H1 (cell line): ENCODE data around the gene WNT11. TPM values are rescaled to one million over a fixed set of nuclear protein-coding genes. Genes with fewer than 3 reads are reported as not detected.
A peak's percentile ranks its signal among the peaks of the same experiment; 100 is the strongest.

Experiments used
- CTCF ChIA-PET: fragments of 300-600 bp; sonication (Branson Sonifier 250); formaldehyde crosslinking; loops from one replicate; lab custom pipeline; 2021; ENCODE audit not compliant: partially characterized antibody; lab: Charles Lee
- POLR2A ChIA-PET: fragments of 300-600 bp; sonication (Branson Sonifier 250); formaldehyde crosslinking; loops from one replicate; lab custom pipeline; 2021; ENCODE audit warnings: inconsistent platforms; ENCODE audit not compliant: partially characterized antibody; lab: Charles Lee
- DNase-seq, 2 experiments: peaks; one replicate each; pipeline versions ENCODE4 v3.0.0 to v3.0.0-alpha.2; 2010 to 2022; ENCODE audit warnings: low spot score in 2 of 2, low read depth in 1 of 2, mixed read lengths in 1 of 2
- FAIRE-seq: peaks from 2 replicates; lab custom pipeline; 2011; peaks lifted over from hg19 to GRCh38; lab: Jason Lieb, UNC
- H2AFZ ChIP-seq: 2 replicates; pipeline ENCODE4 v1.8.1; 2012; ENCODE audit warnings: low read length, inconsistent platforms
- H2AK5ac ChIP-seq: 2 replicates; pipeline ENCODE4 v1.6.1; 2013; ENCODE audit warnings: low read depth, low read length
- H2BK120ac ChIP-seq: replicated peaks from 2 replicates; pipeline ENCODE3; 2013; ENCODE audit warnings: low read depth, low read length, inconsistent platforms
- H2BK12ac ChIP-seq: 2 replicates; pipeline ENCODE4 v1.6.1; 2013; ENCODE audit warnings: low read depth, low read length
- H2BK15ac ChIP-seq: 2 replicates; pipeline ENCODE4 v1.6.1; 2013; ENCODE audit warnings: low read length
- H2BK20ac ChIP-seq: 2 replicates; pipeline ENCODE4 v1.6.1; 2013; ENCODE audit warnings: low read length
- H2BK5ac ChIP-seq: 2 replicates; pipeline ENCODE4 v1.6.1; 2013; ENCODE audit warnings: low read depth, low read length
- H3K14ac ChIP-seq: 2 replicates; pipeline ENCODE4 v1.6.1; 2013; ENCODE audit warnings: inconsistent platforms; ENCODE audit not compliant: insufficient read length
- H3K18ac ChIP-seq: 2 replicates; pipeline ENCODE4 v1.6.1; 2013; ENCODE audit warnings: low read length; ENCODE audit errors: extremely low read depth
- H3K23ac ChIP-seq: 2 replicates; pipeline ENCODE4 v1.6.1; 2013; ENCODE audit warnings: inconsistent platforms; ENCODE audit not compliant: insufficient read length
- H3K23me2 ChIP-seq: 2 replicates; pipeline ENCODE4 v1.6.1; 2013; ENCODE audit warnings: low read depth, low read length
- H3K27ac ChIP-seq: 2 replicates; pipeline ENCODE4 v1.6.1; 2011; ENCODE audit warnings: low read depth, low read length, inconsistent platforms
- H3K27me3 ChIP-seq, 4 experiments: replicated peaks in 1 of 4; 1 replicate in 1 of 4; 2 replicates in 3 of 4; pipeline versions ENCODE4 v1.6.1 to v1.8.1; 2011 to 2013; ENCODE audit warnings: low read length in 3 of 4, mild to moderate bottlenecking in 3 of 4, inconsistent platforms in 2 of 4, mixed read lengths in 2 of 4, moderate library complexity in 1 of 4; ENCODE audit not compliant: control insufficient read depth in 3 of 4, insufficient read depth in 3 of 4; ENCODE audit errors: extremely low read depth in 1 of 4
- H3K36me3 ChIP-seq, 4 experiments: 2 replicates each; pipeline versions ENCODE4 v1.6.1 to v1.8.1; 2011 to 2013; ENCODE audit warnings: mild to moderate bottlenecking in 4 of 4, low read length in 3 of 4, moderate library complexity in 2 of 4, control low read depth in 1 of 4, inconsistent platforms in 1 of 4; ENCODE audit not compliant: insufficient read depth in 4 of 4, control insufficient read depth in 2 of 4
- H3K4ac ChIP-seq: replicated peaks from 2 replicates; pipeline ENCODE3; 2013; ENCODE audit warnings: low read length, low read depth, mixed read lengths, inconsistent platforms; ENCODE audit not compliant: insufficient read length
- H3K4me1 ChIP-seq, 4 experiments: replicated peaks in 1 of 4; 1 replicate in 1 of 4; 2 replicates in 3 of 4; pipeline versions ENCODE4 v1.6.1 to v1.8.1; 2011 to 2013; ENCODE audit warnings: low read length in 3 of 4, inconsistent platforms in 2 of 4, mixed read lengths in 1 of 4; ENCODE audit not compliant: insufficient read depth in 4 of 4, control insufficient read depth in 3 of 4
- H3K4me2 ChIP-seq, 2 experiments: 2 replicates each; pipeline versions ENCODE4 v1.6.1 to v1.8.1; 2011 to 2013; ENCODE audit warnings: low read depth in 2 of 2, low read length in 2 of 2, control low read depth in 1 of 2, inconsistent platforms in 1 of 2, mild to moderate bottlenecking in 1 of 2; ENCODE audit not compliant: insufficient read depth in 1 of 2
- H3K4me3 ChIP-seq, 4 experiments: fragments of 200-600, 300-600 bp in 1 of 4; sonication (generic), shearing (Covaris generic), sonication (Bioruptor Twin) in 1 of 4; 2 replicates each; pipeline versions ENCODE4 v1.5.1 to v1.8.1; 2011 to 2016; ENCODE audit warnings: low read length in 4 of 4, low read depth in 3 of 4, control low read depth in 2 of 4, inconsistent platforms in 2 of 4, mild to moderate bottlenecking in 2 of 4, mixed read lengths in 1 of 4, moderate library complexity in 1 of 4; ENCODE audit not compliant: insufficient read depth in 2 of 4; ENCODE audit errors: extremely low read depth in 1 of 4
- H3K56ac ChIP-seq: replicated peaks from 2 replicates; pipeline ENCODE3; 2013; ENCODE audit warnings: low read depth, mild to moderate bottlenecking, mixed read lengths, low read length, inconsistent platforms; ENCODE audit not compliant: insufficient read length
- H3K79me1 ChIP-seq: 2 replicates; pipeline ENCODE4 v1.6.1; 2013; ENCODE audit warnings: low read depth, low read length, control low read depth
- H3K79me2 ChIP-seq, 2 experiments: 2 replicates each; pipeline versions ENCODE4 v1.6.1 to v1.8.1; 2012 to 2013; ENCODE audit warnings: low read length in 2 of 2, mild to moderate bottlenecking in 2 of 2, inconsistent platforms in 1 of 2; ENCODE audit not compliant: insufficient read depth in 2 of 2, control insufficient read depth in 1 of 2
- H3K9ac ChIP-seq, 4 experiments: replicated peaks in 1 of 4; 1 replicate in 1 of 4; 2 replicates in 3 of 4; pipeline versions ENCODE4 v1.6.1 to v1.8.1; 2011 to 2013; ENCODE audit warnings: low read depth in 3 of 4, low read length in 3 of 4, control low read depth in 2 of 4, mild to moderate bottlenecking in 2 of 4, moderate library complexity in 2 of 4, inconsistent platforms in 1 of 4; ENCODE audit errors: extremely low read depth in 1 of 4
- H3K9me3 ChIP-seq, 2 experiments: 2 replicates each; pipeline versions ENCODE4 v1.6.1 to v1.8.1; 2012 to 2013; ENCODE audit warnings: mild to moderate bottlenecking in 2 of 2, moderate library complexity in 2 of 2, control low read depth in 1 of 2, inconsistent platforms in 1 of 2, low read depth in 1 of 2, low read length in 1 of 2, mixed read lengths in 1 of 2; ENCODE audit not compliant: insufficient read depth in 2 of 2
- H4K20me1 ChIP-seq, 2 experiments: replicated peaks in 1 of 2; 2 replicates each; pipeline versions ENCODE3 to v1.8.1; 2011 to 2013; ENCODE audit warnings: inconsistent platforms in 2 of 2, low read length in 2 of 2, mild to moderate bottlenecking in 1 of 2; ENCODE audit not compliant: insufficient read depth in 2 of 2, control insufficient read depth in 1 of 2
- H4K5ac ChIP-seq: 2 replicates; pipeline ENCODE4 v1.6.1; 2013; ENCODE audit warnings: low read length, low read depth, mixed read lengths, inconsistent platforms; ENCODE audit not compliant: insufficient read length
- H4K8ac ChIP-seq: 2 replicates; pipeline ENCODE4 v1.8.0; 2013; ENCODE audit warnings: mild to moderate bottlenecking, moderate library complexity, low read length, inconsistent platforms; ENCODE audit not compliant: insufficient read depth; ENCODE audit errors: extremely low read depth
- H4K91ac ChIP-seq: replicated peaks from 2 replicates; pipeline ENCODE3; 2013; ENCODE audit warnings: low read length, mixed read lengths, inconsistent platforms; ENCODE audit not compliant: insufficient read length
- ASH2L ChIP-seq: fragments of 200-600, 300-600 bp; sonication (generic); IDR thresholded peaks from one replicate; pipeline ENCODE4 v1.7.1; 2017; ENCODE audit warnings: low read length
- CREB1 ChIP-seq: IDR thresholded peaks from 2 replicates; pipeline ENCODE4 v1.6.1; 2012; ENCODE audit warnings: inconsistent platforms
- EGR1 ChIP-seq: IDR thresholded peaks from 2 replicates; pipeline ENCODE4 v1.6.1; 2011; ENCODE audit warnings: low read depth, low read length, borderline replicate concordance
- WGBS, 2 experiments: shearing (Covaris generic) in 1 of 2; methylation state at CpG; one replicate each; pipeline versions ENCODE4 v1.1.6 to v1.1.7; 2013 to 2015; ENCODE audit warnings: low lambda C conversion rate in 2 of 2, mixed read lengths in 2 of 2, inconsistent platforms in 1 of 2, low coverage in 1 of 2, missing lambda C conversion rate in 1 of 2; ENCODE audit not compliant: insufficient replicate concordance in 2 of 2, insufficient coverage in 1 of 2, insufficient read length in 1 of 2; ENCODE audit errors: extremely low coverage in 1 of 2, missing lambda C conversion rate in 1 of 2; 5-methylcytosine and 5-hydroxymethylcytosine counted together
- polyA plus RNA-seq, 7 experiments: library from polyadenylated mRNA; depleted of rRNA in 3 of 7; stranded (reverse) in 5 of 7; unstranded in 2 of 7; fragments of >200 nt in 5 of 7; fragments of 200-250 nt in 2 of 7; gene quantifications; 1 replicate in 5 of 7; 2 replicates in 1 of 7; 4 replicates in 1 of 7; pipeline versions ENCODE4 v1.2.1 to v1.2.3, GENCODE V29; 2011 to 2013; ENCODE audit warnings: missing spikeins in 2 of 7, mixed read lengths in 2 of 7
- total RNA-seq: library from RNA; stranded (reverse); fragmentation: NEBNext Ultra II Directional; extraction: Animal tissue kit (Norgen Biotek cat#: 25700); gene quantifications from 2 replicates; pipeline ENCODE4 v1.2.1, GENCODE V29; 2021
- TF ChIP-seq, protein P1 (sequence below): IDR thresholded peaks from 2 replicates; pipeline ENCODE4 v1.6.1; 2011; ENCODE audit warnings: low read length, improper control_type of control experiment

The WNT11 gene
- total and polyA plus RNA-seq, 2 of the 8 experiments (the other 6 are each of a cell fraction or from before 2014, with no cell fraction given) = 0.11 to 0.45 TPM

DNA sequence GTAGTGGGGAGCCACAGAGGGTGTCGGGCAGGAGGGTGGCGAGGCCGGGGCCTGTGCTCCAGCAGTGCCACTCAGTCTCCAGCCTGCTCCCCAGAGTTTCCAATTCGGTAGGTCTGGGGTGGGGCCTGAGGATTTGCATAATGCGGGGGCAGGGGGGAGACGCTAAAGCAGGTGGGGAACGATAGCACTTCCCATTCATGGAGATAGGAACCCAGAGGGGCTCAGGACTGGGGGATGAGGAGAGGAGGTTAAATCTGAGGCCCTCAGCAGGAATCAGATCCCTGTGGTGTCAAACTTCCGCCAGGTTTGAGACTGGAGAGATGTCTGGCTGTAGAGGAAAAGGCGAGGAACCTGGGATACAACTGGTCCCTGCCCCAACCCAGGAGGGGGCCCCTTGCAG lies 29.8 kb downstream of the WNT11 start:
- H2AK5ac ChIP-seq = no peak overlapping the region
- H3K23me2 ChIP-seq = peaks cover 2% of the 10 kb centered on the region; the same call in 1 of the 2 replicates
- 0 out of 2 replicates have a peak, but pooled peaks have one; percentile 21 for TF ChIP-seq EGR1
- TF ChIP-seq ASH2L = no peak
- TF ChIP-seq, protein P1, sequence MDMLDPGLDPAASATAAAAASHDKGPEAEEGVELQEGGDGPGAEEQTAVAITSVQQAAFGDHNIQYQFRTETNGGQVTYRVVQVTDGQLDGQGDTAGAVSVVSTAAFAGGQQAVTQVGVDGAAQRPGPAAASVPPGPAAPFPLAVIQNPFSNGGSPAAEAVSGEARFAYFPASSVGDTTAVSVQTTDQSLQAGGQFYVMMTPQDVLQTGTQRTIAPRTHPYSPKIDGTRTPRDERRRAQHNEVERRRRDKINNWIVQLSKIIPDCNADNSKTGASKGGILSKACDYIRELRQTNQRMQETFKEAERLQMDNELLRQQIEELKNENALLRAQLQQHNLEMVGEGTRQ = no peak
- TF ChIP-seq CREB1 = no peak
- H4K20me1 ChIP-seq = no peaks in the 10 kb centered on the region
- no peak overlapping the region for H2BK5ac ChIP-seq
- H3K14ac ChIP-seq = no peak overlapping the region
- H4K8ac ChIP-seq = no peak overlapping the region
- H3K56ac ChIP-seq = no peak overlapping the region
- H3K4me1 ChIP-seq = peaks cover 0 to 4% (median 2%) of the 10 kb centered on the region in 4 experiments; a peak in 2 of 7 replicates
- H3K36me3 ChIP-seq = no peaks in the 10 kb centered on the region
- H3K9me3 ChIP-seq = no peaks in the 10 kb centered on the region
- WGBS, 2 experiments = 65% methylated on average over 6 of the region's 9 CpGs; no CpG with 5 or more reads in 1 of the 2 experiments
- no peak overlapping the region for H3K27ac ChIP-seq
- no peak overlapping the region for H2BK20ac ChIP-seq
- H2BK15ac ChIP-seq = no peak overlapping the region
- no peak overlapping the region for H3K4me2 ChIP-seq
- H3K4me3 ChIP-seq = no peak overlapping the region
- ChIA-PET CTCF (interaction anchor here (1.5 to 2.0 kb wide), 3 partner anchors 24 to 143 kb away, joined by 3 to 4 read pairs (median 4); no protein-coding TSS in a partner anchor), POLR2A (no interaction called here)
- H3K23ac ChIP-seq = no peak overlapping the region
- no peak overlapping the region for H2BK120ac ChIP-seq
- DNase-seq (no peak), FAIRE-seq (no peak)
- H3K27me3 ChIP-seq = no peaks in the 10 kb centered on the region
- H3K9ac ChIP-seq = no peak overlapping the region
- no peak overlapping the region for H4K5ac ChIP-seq
- no peak overlapping the region for H3K18ac ChIP-seq
- H3K79me1 ChIP-seq = no peaks in the 10 kb centered on the region
- no peak overlapping the region for H2AFZ ChIP-seq
- H3K4ac ChIP-seq = no peak overlapping the region
- no peak overlapping the region for H2BK12ac ChIP-seq
- H4K91ac ChIP-seq = no peak overlapping the region
- H3K79me2 ChIP-seq = no peaks in the 10 kb centered on the region
